A549 (cell line): ENCODE measurements around the gene GZMB. TPM values are rescaled to one million over a fixed set of nuclear protein-coding genes. Genes with fewer than 3 reads are reported as not detected.
A peak's percentile ranks its signal among the peaks of the same experiment; 100 is the strongest.
"Not testable (repeated sequence)": the region's sequence is repeated elsewhere in the genome, so short reads cannot be mapped to it uniquely, and the experiment has no call there.

Experiments
- ATAC-seq, 2 experiments: fragments of 200-7000 bp in 1 of 2; fragments of >200 bp in 1 of 2; cut with Nextera tagmentation in 1 of 2; cut with Tn5 transposase in 1 of 2; 3 replicates each; pipeline versions ENCODE4 v1.8.0 to v1.9.1; 2018 to 2020; ENCODE audit warnings: mild to moderate bottlenecking in 1 of 2, moderate library complexity in 1 of 2
- CTCF ChIA-PET: fragments of 300-600 bp; sonication (Branson Sonifier 250); formaldehyde crosslinking; extraction: SDS; loops from one replicate; lab custom pipeline; 2021; ENCODE audit warnings: antibody characterized with exemption, inconsistent platforms; lab: Yijun Ruan, JAX
- POLR2A ChIA-PET: fragments of 350-600 bp; formaldehyde crosslinking; extraction: SDS; loops from one replicate; lab custom pipeline; 2021; ENCODE audit warnings: antibody characterized with exemption, inconsistent platforms; lab: Yijun Ruan, JAX
- DNase-seq, 2 experiments: peaks; one replicate each; pipeline versions ENCODE4 v3.0.0 to v3.0.0-alpha.2; 2011 to 2016; ENCODE audit warnings: low read depth in 1 of 2, low spot score in 1 of 2
- FAIRE-seq: peaks from 2 replicates; lab custom pipeline; 2011; peaks lifted over from hg19 to GRCh38; lab: Jason Lieb, UNC
- H3K27ac ChIP-seq, 2 experiments: fragments of >200 bp; sonication (Bioruptor Twin); formaldehyde crosslinking; 3 replicates each; pipeline ENCODE4 v1.5.1; 2016 to 2017
- H3K4me1 ChIP-seq: fragments of >200 bp; sonication (Bioruptor Twin); formaldehyde crosslinking; 3 replicates; pipeline ENCODE4 v1.6.1; 2016
- H3K4me2 ChIP-seq: fragments of >200 bp; sonication (Bioruptor Twin); formaldehyde crosslinking; 3 replicates; pipeline ENCODE4 v1.6.1; 2016
- H3K4me3 ChIP-seq: fragments of >200 bp; sonication (Bioruptor Twin); formaldehyde crosslinking; 3 replicates; pipeline ENCODE4 v1.5.1; 2016
- H3K9me3 ChIP-seq: fragments of >200 bp; sonication (Bioruptor Twin); formaldehyde crosslinking; 3 replicates; pipeline ENCODE4 v1.6.1; 2016
- POLR2A ChIP-seq: IDR thresholded peaks from 2 replicates; pipeline ENCODE4 v1.6.1; 2012; ENCODE audit warnings: mild to moderate bottlenecking, low read length
- TFCP2L1 ChIP-seq: fragments of 250-450 bp; sonication (Bioruptor Pico); IDR thresholded peaks from 2 replicates; pipeline ENCODE4 v1.5.0; 2021; ENCODE audit warnings: mild to moderate bottlenecking
- WGBS: methylation state at CpG from one replicate; pipeline ENCODE4 v1.1.6; 2017; ENCODE audit errors: missing lambda C conversion rate; 5-methylcytosine and 5-hydroxymethylcytosine counted together
- polyA plus RNA-seq, 4 experiments: library from polyadenylated mRNA; depleted of rRNA in 3 of 4; stranded (reverse); fragments of >200 nt; fragmentation: RNase III in 1 of 4; extraction: RNeasy Plus Mini Kit Qiagen cat#74134 plus additional on column Dnase treatment in 1 of 4; gene quantifications; 2 replicates in 3 of 4; 3 replicates in 1 of 4; pipeline ENCODE4 v1.2.3, GENCODE V29; 2011 to 2017
- TF ChIP-seq, protein P1 (sequence below): fragments of >200 bp; sonication (Bioruptor Twin); formaldehyde crosslinking; IDR thresholded peaks from 3 replicates; pipeline ENCODE4 v1.6.1; 2016
- TF ChIP-seq, protein P2 (sequence below): IDR thresholded peaks from 2 replicates; pipeline ENCODE4 v1.6.1; 2012

GZMB gene
- polyA plus RNA-seq, 2 of the 4 experiments (the other 2 are of a cell fraction) = not detected

DNA sequence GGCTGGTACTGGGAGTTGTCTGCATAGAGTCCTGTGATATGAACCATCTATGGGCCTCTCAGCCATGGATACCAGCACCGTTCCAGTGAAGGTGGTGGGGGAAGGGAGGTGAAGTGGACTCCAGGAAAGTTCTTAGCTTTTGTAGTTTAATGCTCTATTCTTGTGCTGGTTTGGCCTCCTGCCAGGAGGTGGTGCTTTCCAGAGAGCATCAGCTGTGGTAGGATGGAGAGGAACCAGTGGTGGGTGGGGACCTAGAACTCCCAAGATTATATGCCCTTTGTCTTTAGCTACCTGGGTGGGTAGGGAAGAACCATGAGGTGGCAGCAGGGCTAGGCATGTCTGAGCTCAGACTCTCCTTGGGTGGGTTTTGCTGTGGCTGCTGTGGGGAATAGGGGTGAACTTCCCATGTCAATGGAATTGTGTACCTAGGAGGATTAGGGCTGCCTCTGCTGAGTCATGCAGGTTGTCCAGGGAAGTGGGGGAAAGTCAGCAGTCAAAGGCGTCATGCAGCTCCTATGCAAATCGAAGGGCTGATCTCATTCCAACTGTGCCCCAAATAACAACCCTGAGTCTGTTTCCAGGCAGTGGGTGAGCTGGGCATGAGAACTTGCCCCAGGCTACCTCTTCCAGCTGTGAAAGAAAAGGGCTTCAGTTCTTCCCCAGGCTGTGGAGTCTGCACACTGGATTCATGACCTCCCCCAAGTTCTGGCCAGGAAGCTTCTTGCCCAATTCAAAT, 38.7 kb downstream of the GZMB start:
- no peak overlapping the region for H3K4me2 ChIP-seq
- FAIRE-seq = no peak
- no peak overlapping the region for H3K27ac ChIP-seq
- H3K9me3 ChIP-seq = no peaks in the 10 kb centered on the region
- ATAC-seq = peak in 1 of 2 experiments; percentile 29; a peak in 2 of 6 replicates
- TF ChIP-seq TFCP2L1 = no peak
- TF ChIP-seq, protein P1, sequence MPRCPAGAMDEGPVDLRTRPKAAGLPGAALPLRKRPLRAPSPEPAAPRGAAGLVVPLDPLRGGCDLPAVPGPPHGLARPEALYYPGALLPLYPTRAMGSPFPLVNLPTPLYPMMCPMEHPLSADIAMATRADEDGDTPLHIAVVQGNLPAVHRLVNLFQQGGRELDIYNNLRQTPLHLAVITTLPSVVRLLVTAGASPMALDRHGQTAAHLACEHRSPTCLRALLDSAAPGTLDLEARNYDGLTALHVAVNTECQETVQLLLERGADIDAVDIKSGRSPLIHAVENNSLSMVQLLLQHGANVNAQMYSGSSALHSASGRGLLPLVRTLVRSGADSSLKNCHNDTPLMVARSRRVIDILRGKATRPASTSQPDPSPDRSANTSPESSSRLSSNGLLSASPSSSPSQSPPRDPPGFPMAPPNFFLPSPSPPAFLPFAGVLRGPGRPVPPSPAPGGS = no peak
- TF ChIP-seq POLR2A = no peak
- TF ChIP-seq, protein P2, sequence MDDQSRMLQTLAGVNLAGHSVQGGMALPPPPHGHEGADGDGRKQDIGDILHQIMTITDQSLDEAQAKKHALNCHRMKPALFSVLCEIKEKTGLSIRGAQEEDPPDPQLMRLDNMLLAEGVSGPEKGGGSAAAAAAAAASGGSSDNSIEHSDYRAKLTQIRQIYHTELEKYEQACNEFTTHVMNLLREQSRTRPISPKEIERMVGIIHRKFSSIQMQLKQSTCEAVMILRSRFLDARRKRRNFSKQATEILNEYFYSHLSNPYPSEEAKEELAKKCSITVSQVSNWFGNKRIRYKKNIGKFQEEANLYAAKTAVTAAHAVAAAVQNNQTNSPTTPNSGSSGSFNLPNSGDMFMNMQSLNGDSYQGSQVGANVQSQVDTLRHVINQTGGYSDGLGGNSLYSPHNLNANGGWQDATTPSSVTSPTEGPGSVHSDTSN = no peak
- TF ChIP-seq, all 56 proteins: peak for 0
- POLR2A ChIA-PET = no interaction called here
- CTCF ChIA-PET = no interaction called here
- peak in 1 of 2 experiments; percentile 9 for DNase-seq
- H3K4me1 ChIP-seq = no peaks in the 10 kb centered on the region
- no peak overlapping the region for H3K4me3 ChIP-seq
- 0% methylated on average over 3 of the region's 3 CpGs for WGBS

DNA sequence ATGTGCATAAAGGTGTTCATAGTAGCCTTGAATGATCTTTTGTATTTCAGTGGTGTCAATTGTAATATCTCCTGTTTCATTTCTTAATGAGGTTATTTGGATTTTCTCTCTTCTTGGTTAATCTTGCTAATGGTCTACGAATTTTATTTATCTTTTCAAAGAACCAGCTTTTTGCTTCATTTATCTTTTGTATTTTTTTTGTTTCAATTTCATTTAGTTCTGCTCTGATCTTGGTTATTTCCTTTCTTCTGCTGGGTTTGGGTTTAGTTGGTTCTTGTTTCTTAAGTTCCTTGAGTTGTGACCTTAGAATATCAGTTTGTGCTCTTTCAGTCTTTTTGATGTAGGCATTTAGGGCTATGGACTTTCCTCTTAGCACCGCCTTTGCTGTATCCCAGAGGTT, 43.0 kb downstream of the GZMB start:
- DNase-seq, POLR2A ChIA-PET, H3K4me3 ChIP-seq, H3K4me1 ChIP-seq, H3K27ac ChIP-seq, H3K9me3 ChIP-seq, CTCF ChIA-PET, ATAC-seq, H3K4me2 ChIP-seq, FAIRE-seq: not testable (repeated sequence)
- WGBS = 17% methylated on average over 2 of the region's 2 CpGs

DNA sequence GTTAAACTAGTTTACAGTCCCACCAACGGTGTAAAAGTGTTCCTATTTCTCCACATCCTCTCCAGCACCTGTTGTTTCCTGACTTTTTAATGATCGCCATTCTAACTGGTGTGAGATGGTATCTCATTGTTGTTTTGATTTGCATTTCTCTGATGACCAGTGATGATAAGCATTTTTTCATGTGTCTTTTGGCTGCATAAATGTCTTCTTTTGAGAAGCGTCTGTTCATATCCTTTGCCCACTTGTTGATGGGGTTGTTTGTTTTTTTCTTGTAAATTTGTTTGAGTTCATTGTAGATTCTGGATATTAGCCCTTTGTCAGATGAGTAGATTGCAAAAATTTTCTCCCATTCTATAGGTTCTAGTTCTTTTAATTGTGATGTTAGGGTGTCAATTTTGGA, 49.6 kb downstream of the GZMB start:
- CTCF ChIA-PET, DNase-seq, H3K9me3 ChIP-seq, H3K4me3 ChIP-seq, H3K4me1 ChIP-seq, POLR2A ChIA-PET, H3K27ac ChIP-seq, ATAC-seq, FAIRE-seq, H3K4me2 ChIP-seq: not testable (repeated sequence)
- 55% methylated on average over 3 of the region's 3 CpGs for WGBS

Other genes with a start within 250 kb of the GZMB start
- gene NYNRIN, start 235.2 kb downstream of the GZMB start, polyA plus RNA-seq (2011; rRNA removed) = 0.44 and 0.60 TPM in 2 replicates
- 0.17 to 0.29 TPM (median 0.19 TPM) in 3 replicates for gene NYNRIN, start 235.2 kb downstream of the GZMB start, polyA plus RNA-seq (2017; fragmentation: RNase III; extraction: RNeasy Plus Mini Kit Qiagen cat#74134 plus additional on column Dnase treatment)
- 1.3 and 1.6 TPM in 2 replicates for gene CBLN3, start 204.5 kb downstream of the GZMB start, polyA plus RNA-seq (2011; rRNA removed)
- 1.1 to 1.5 TPM (median 1.4 TPM) in 3 replicates for gene CBLN3, start 204.5 kb downstream of the GZMB start, polyA plus RNA-seq (2017; fragmentation: RNase III; extraction: RNeasy Plus Mini Kit Qiagen cat#74134 plus additional on column Dnase treatment)
- gene KHNYN, start 204.2 kb downstream of the GZMB start, polyA plus RNA-seq (2011; rRNA removed) = 19.0 and 25.0 TPM in 2 replicates
- gene KHNYN, start 204.2 kb downstream of the GZMB start, polyA plus RNA-seq (2017; fragmentation: RNase III; extraction: RNeasy Plus Mini Kit Qiagen cat#74134 plus additional on column Dnase treatment) = 23.5 to 26.4 TPM (median 25.2 TPM) in 3 replicates
- 57.3 and 64.4 TPM in 2 replicates for gene SDR39U1, start 191.4 kb downstream of the GZMB start, polyA plus RNA-seq (2011; rRNA removed)
- gene SDR39U1, start 191.4 kb downstream of the GZMB start, polyA plus RNA-seq (2017; fragmentation: RNase III; extraction: RNeasy Plus Mini Kit Qiagen cat#74134 plus additional on column Dnase treatment) = 48.1 to 61.1 TPM (median 57.6 TPM) in 3 replicates
- not detected in 2 replicates for gene CMA1, start 125.9 kb downstream of the GZMB start, polyA plus RNA-seq (2011; rRNA removed)
- not detected in 3 replicates for gene CMA1, start 125.9 kb downstream of the GZMB start, polyA plus RNA-seq (2017; fragmentation: RNase III; extraction: RNeasy Plus Mini Kit Qiagen cat#74134 plus additional on column Dnase treatment)
- not detected in 2 replicates for gene CTSG, start 57.9 kb downstream of the GZMB start, polyA plus RNA-seq (2011; rRNA removed)
- gene CTSG, start 57.9 kb downstream of the GZMB start, polyA plus RNA-seq (2017; fragmentation: RNase III; extraction: RNeasy Plus Mini Kit Qiagen cat#74134 plus additional on column Dnase treatment) = not detected in 3 replicates
- gene GZMH, start 24.5 kb downstream of the GZMB start, polyA plus RNA-seq (2011; rRNA removed) = not detected in 2 replicates
- not detected in 3 replicates for gene GZMH, start 24.5 kb downstream of the GZMB start, polyA plus RNA-seq (2017; fragmentation: RNase III; extraction: RNeasy Plus Mini Kit Qiagen cat#74134 plus additional on column Dnase treatment)